Lower lobe of right lung (tissue), 2 donors: Measurements from ENCODE around the gene NUFIP1. TPM values are rescaled to one million over a fixed set of nuclear protein-coding genes. Genes with fewer than 3 reads are reported as not detected.
"Not testable (repeated sequence)": the region's sequence is repeated elsewhere in the genome, so short reads cannot be mapped to it uniquely, and the experiment has no call there.

Source experiments
- ATAC-seq, 2 donors: fragments of 200-7000 bp; cut with Tn5 transposase; one replicate each; pipeline ENCODE4 v1.9.1; 2020 to 2022; ENCODE audit warnings: mild to moderate bottlenecking in 2 of 2, moderate library complexity in 2 of 2
- DNase-seq: peaks from one replicate; pipeline ENCODE4 v3.0.0-alpha.2; 2020
- H3K27ac ChIP-seq: fragments of 200-600 bp; one replicate; pipeline ENCODE4 v1.8.0; 2022
- H3K27me3 ChIP-seq: fragments of 200-600 bp; one replicate; pipeline ENCODE4 v1.8.0; 2022; ENCODE audit warnings: low read depth
- H3K36me3 ChIP-seq: fragments of 200-600 bp; one replicate; pipeline ENCODE4 v1.8.0; 2022; ENCODE audit warnings: mild to moderate bottlenecking
- H3K4me1 ChIP-seq: fragments of 200-600 bp; one replicate; pipeline ENCODE4 v1.8.0; 2022
- H3K4me3 ChIP-seq: fragments of 200-600 bp; one replicate; pipeline ENCODE4 v1.8.0; 2022; ENCODE audit warnings: mild to moderate bottlenecking
- H3K9me3 ChIP-seq: fragments of 200-600 bp; one replicate; pipeline ENCODE4 v1.8.0; 2022
- intact Hi-C: fragments of 100-400 bp; cut with DNase I; formaldehyde crosslinking; loops from one replicate; pipeline ENCODE4 v1.11.0; 2022
- long read RNA-seq: library from polyadenylated mRNA; unstranded; transcript quantifications from one replicate; pipeline ENCODE4 v2.0.0, GENCODE V29; 2021
- total RNA-seq: library from RNA; stranded (reverse); fragmentation: NEBNext Ultra II Directional; extraction: Animal tissue kit (Norgen Biotek cat#: 25700); gene quantifications from one replicate; pipeline ENCODE4 v1.2.1, GENCODE V29; 2021
- TF ChIP-seq, protein P1 (sequence below): fragments of 200-600 bp; IDR thresholded peaks from one replicate; pipeline ENCODE4 v1.8.0; 2022; ENCODE audit warnings: antibody characterized with exemption, mild to moderate bottlenecking
- donor health status: DM: no; HTN: yes; CAD: no; lungs with severe emphysema.

The NUFIP1 gene
- 3.8 TPM for total RNA-seq
- long read RNA-seq, partial matches to known transcripts: 4 of 7 reads
- long read RNA-seq, other reads (novel, unspliced or antisense): 0 of 7 reads

- Histone ChIP-seq H3K4me1 (peaks cover 31% of the 10 kb centered on the region), H3K4me3 (peak within 1 kb of the TSS; percentile 86), H3K27me3 (no peaks in the 10 kb centered on the region), H3K36me3 (peaks cover 16% of the 10 kb centered on the region), H3K9me3 (no peaks in the 10 kb centered on the region), H3K27ac (peak within 1 kb of the TSS; percentile 88)
- intact Hi-C loops: no loop called here
- TF ChIP-seq, protein P1, sequence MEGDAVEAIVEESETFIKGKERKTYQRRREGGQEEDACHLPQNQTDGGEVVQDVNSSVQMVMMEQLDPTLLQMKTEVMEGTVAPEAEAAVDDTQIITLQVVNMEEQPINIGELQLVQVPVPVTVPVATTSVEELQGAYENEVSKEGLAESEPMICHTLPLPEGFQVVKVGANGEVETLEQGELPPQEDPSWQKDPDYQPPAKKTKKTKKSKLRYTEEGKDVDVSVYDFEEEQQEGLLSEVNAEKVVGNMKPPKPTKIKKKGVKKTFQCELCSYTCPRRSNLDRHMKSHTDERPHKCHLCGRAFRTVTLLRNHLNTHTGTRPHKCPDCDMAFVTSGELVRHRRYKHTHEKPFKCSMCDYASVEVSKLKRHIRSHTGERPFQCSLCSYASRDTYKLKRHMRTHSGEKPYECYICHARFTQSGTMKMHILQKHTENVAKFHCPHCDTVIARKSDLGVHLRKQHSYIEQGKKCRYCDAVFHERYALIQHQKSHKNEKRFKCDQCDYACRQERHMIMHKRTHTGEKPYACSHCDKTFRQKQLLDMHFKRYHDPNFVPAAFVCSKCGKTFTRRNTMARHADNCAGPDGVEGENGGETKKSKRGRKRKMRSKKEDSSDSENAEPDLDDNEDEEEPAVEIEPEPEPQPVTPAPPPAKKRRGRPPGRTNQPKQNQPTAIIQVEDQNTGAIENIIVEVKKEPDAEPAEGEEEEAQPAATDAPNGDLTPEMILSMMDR: no peak
- DNase-seq (peak; percentile 95), ATAC-seq (peak; percentile 98 to 99)
Measured at GRCh38 chr13:44989071-44989889, at the start of gene NUFIP1, which contains the start of gene GPALPP1. Gene NUFIP1 (minus strand): TSS chr13:44989471. CDS start chr13:44989436, 35 bp downstream. Gene GPALPP1 (plus strand): TSS chr13:44989538. CDS start chr13:44989655, 117 bp downstream.

DNA sequence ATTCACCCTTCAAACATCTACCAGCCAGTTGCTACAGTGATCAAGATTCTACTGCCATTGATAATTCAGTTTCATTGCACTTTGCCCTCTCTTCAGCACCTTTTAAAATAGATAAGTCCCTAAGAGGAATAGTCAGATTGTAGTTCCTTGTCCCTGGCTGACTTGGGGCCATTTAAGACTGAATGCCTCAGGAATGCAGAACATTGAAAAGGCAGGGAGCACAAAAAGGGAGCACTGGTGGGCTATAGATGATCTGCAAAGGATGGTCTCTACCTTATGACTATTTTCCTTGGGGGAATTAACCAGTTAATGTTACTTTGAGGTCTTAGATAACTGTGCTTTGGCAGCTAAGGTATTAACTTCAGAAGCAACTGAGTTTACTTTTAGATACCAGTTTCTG, 46.9 kb upstream of the NUFIP1 start:
- Histone ChIP-seq H3K4me3 (no peak overlapping the region), H3K4me1 (no peaks in the 10 kb centered on the region), H3K36me3 (peaks cover 18% of the 10 kb centered on the region), H3K9me3 (no peaks in the 10 kb centered on the region), H3K27ac (no peak overlapping the region), H3K27me3 (no peaks in the 10 kb centered on the region)
- DNase-seq (no peak), ATAC-seq (no peak)
- TF ChIP-seq, protein P1: no peak
- intact Hi-C loops: no loop called here

DNA sequence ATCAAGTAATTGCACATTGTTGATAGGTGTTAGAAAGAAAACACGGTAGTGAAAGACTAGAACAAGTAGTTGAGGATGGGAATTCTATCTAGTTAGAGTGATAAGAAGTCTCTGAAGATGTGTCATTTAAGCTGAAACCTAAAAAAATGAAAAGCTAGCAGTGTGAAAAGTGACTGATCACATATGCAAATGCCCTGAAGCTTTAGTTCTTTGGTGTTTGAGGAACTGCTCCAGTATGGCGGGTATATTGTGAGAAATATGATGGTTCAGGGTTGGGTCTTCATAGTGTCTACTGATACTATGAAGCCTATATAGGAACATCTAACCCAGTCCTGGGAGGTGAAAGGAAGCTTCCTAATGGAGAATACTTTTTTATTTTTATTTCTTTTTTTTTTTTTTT, 45.1 kb upstream of the NUFIP1 start:
- H3K4me1 ChIP-seq: no peaks in the 10 kb centered on the region
- H3K27me3 ChIP-seq: no peaks in the 10 kb centered on the region
- intact Hi-C loops: no loop called here
- H3K9me3 ChIP-seq: no peaks in the 10 kb centered on the region
- TF ChIP-seq, protein P1: no peak
- no peak for DNase-seq
- ATAC-seq: no peak
- H3K4me3 ChIP-seq: no peak overlapping the region
- H3K36me3 ChIP-seq: peaks cover 19% of the 10 kb centered on the region
- H3K27ac ChIP-seq: no peak overlapping the region

DNA sequence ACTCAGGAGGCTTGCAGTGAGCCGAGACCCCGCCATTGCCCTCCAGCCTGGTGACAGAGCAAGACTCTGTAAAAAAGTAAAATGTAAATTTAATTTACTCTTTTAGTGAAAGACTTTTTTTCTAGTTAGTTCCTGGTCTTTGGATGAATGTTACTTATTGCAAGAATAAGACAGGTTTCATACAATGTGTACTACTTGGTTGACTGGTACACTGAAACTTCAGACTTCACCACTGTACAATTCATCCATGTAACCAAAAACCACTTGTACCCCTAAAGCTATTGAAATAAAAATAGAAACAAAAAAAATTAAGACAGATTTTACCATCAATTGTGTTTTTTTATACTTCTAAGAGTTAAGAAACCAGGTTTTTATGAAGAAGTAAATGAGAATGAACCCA, 35.6 kb upstream of the NUFIP1 start:
- TF ChIP-seq, protein P1: no peak
- no peak for DNase-seq
- Histone ChIP-seq H3K36me3 (peaks cover 78% of the 10 kb centered on the region), H3K4me1 (no peaks in the 10 kb centered on the region), H3K4me3 (no peak overlapping the region), H3K27ac (no peak overlapping the region), H3K27me3 (no peaks in the 10 kb centered on the region), H3K9me3 (no peaks in the 10 kb centered on the region)
- no peak for ATAC-seq
- intact Hi-C loops: no loop called here

GRCh38 chr13:45021250-45021649, 32.0 kb upstream of the NUFIP1 start:
- no peaks in the 10 kb centered on the region for H3K9me3 ChIP-seq
- TF ChIP-seq, protein P1: no peak
- peaks cover 85% of the 10 kb centered on the region for H3K36me3 ChIP-seq
- H3K4me1 ChIP-seq: no peaks in the 10 kb centered on the region
- ATAC-seq (no peak), DNase-seq (no peak)
- no peak overlapping the region for H3K4me3 ChIP-seq
- no peak overlapping the region for H3K27ac ChIP-seq
- intact Hi-C loops: no loop called here
- H3K27me3 ChIP-seq: no peaks in the 10 kb centered on the region

DNA sequence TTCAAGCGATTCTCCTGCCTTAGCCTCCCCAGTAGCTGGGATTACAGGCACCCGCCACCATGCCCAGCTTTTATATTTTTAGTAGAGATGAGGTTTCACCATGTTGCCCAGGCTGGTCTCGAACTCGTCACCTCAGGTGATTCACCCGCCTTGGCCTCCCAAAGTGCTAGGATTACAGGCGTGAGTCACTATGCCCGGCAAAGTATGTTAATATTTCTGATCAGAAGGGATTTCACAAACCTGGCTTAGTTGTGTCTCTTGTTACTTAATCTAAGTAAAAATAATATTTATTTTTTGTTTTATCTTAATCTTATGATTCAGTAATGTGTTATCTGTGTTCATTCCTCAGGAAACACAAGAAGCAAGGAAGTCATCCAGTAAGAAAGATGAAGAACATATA, 30.7 kb upstream of the NUFIP1 start:
- intact Hi-C loops, H3K4me1 ChIP-seq, ATAC-seq: not testable (repeated sequence)

More for the DNA sequence above, 30.7 kb upstream of the NUFIP1 start:
- not testable (repeated sequence) for H3K9me3 ChIP-seq, H3K4me3 ChIP-seq, DNase-seq, H3K27ac ChIP-seq, H3K27me3 ChIP-seq
- peaks cover 86% of the 10 kb centered on the region for H3K36me3 ChIP-seq
